Measurements from ENCODE around the gene SAMD14.

Gene SAMD14

GRCh38 chr17:50110591-50111349, 19.2 kb downstream of the SAMD14 start:
- no peaks in the 10 kb centered on the region for H3K9me3 Mint-ChIP-seq
- H3K4me1 Mint-ChIP-seq = peaks cover 79% of the 10 kb centered on the region
- no peak for TF ChIP-seq CTCF (IDR thresholded peaks at IDR 0.05)
- H3K27ac Mint-ChIP-seq = peak overlapping the region; percentile 75
- no peaks in the 10 kb centered on the region for H3K27me3 Mint-ChIP-seq (ENCODE audit: low read depth, poor library complexity)
- H3K36me3 Mint-ChIP-seq (ENCODE audit: low read depth) = peaks cover 17% of the 10 kb centered on the region
- H3K4me3 Mint-ChIP-seq = no peak overlapping the region
- DNase-seq = no peak

DNA sequence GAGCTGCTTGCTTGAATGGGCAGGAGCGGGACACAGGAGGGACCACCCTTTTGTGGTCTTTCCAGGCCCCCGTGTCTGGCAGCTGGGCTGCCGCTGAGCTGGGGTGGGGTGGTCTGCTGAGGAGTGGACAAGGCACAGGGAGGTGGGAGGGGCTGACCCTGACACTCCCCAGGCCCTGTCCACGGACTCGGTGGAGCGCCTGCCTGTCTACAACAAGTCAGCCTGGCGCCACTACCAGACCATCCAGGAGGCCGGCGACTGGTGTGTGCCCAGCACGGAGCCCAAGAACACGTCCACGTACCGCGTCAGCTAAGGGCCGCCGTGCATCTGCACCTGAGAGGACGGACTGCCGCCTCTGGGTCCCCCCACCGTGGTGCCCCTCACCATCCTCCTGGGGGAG, 20.2 kb downstream of the SAMD14 start:
- Mint-ChIP-seq H3K36me3 (ENCODE audit: low read depth) (peaks cover 11% of the 10 kb centered on the region), H3K9me3 (no peaks in the 10 kb centered on the region), H3K27me3 (ENCODE audit: low read depth, poor library complexity) (peaks cover 5% of the 10 kb centered on the region), H3K4me1 (peaks cover 82% of the 10 kb centered on the region), H3K27ac (no peak overlapping the region), H3K4me3 (no peak overlapping the region)
- TF ChIP-seq CTCF (IDR thresholded peaks at IDR 0.05) = no peak
- no peak for DNase-seq

DNA sequence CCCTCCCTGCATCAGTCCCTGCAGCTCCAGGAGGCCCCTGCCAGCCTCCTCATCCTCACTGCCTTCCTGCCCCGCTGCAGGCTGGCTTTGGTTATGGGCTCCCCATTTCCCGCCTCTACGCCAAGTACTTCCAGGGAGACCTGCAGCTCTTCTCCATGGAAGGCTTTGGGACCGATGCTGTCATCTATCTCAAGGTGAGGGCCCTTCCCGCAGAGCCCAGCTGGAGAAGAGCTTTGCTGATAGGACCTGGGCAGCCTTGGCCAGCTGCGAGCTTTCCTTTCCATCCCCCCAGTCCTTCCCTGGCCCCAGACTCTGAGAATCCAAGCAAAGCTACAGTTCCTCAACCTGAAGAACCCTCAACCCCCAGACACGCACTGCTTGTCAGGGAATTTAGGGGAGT, 20.8 kb downstream of the SAMD14 start:
- DNase-seq = no peak
- peaks cover 5% of the 10 kb centered on the region for H3K27me3 Mint-ChIP-seq (ENCODE audit: low read depth, poor library complexity)
- no peak overlapping the region for H3K4me3 Mint-ChIP-seq
- no peak overlapping the region for H3K27ac Mint-ChIP-seq
- no peak for TF ChIP-seq CTCF (IDR thresholded peaks at IDR 0.05)
- peaks cover 11% of the 10 kb centered on the region for H3K36me3 Mint-ChIP-seq (ENCODE audit: low read depth)
- no peaks in the 10 kb centered on the region for H3K9me3 Mint-ChIP-seq
- peaks cover 80% of the 10 kb centered on the region for H3K4me1 Mint-ChIP-seq

- TF ChIP-seq CTCF (IDR thresholded peaks at IDR 0.05) = no peak
- Mint-ChIP-seq H3K4me1 (peaks cover 76% of the 10 kb centered on the region), H3K4me3 (no peak overlapping the region), H3K9me3 (no peaks in the 10 kb centered on the region), H3K36me3 (ENCODE audit: low read depth) (peaks cover 11% of the 10 kb centered on the region), H3K27ac (peak overlapping the region; percentile 34), H3K27me3 (ENCODE audit: low read depth, poor library complexity) (peaks cover 5% of the 10 kb centered on the region)
- no peak for DNase-seq
Observed at GRCh38 chr17:50108556-50108955, 21.4 kb downstream of the SAMD14 start.

GRCh38 chr17:50107790-50108414, 22.1 kb downstream of the SAMD14 start:
- Mint-ChIP-seq H3K4me1 (peaks cover 76% of the 10 kb centered on the region), H3K27ac (no peak overlapping the region), H3K9me3 (no peaks in the 10 kb centered on the region), H3K36me3 (ENCODE audit: low read depth) (peaks cover 11% of the 10 kb centered on the region), H3K27me3 (ENCODE audit: low read depth, poor library complexity) (peaks cover 5% of the 10 kb centered on the region), H3K4me3 (no peak overlapping the region)
- TF ChIP-seq CTCF (IDR thresholded peaks at IDR 0.05) = no peak
- no peak for DNase-seq

Measured in nephron progenitor cell (in vitro differentiated cells).